ENCODE results near the gene P2RX4.

DNA sequence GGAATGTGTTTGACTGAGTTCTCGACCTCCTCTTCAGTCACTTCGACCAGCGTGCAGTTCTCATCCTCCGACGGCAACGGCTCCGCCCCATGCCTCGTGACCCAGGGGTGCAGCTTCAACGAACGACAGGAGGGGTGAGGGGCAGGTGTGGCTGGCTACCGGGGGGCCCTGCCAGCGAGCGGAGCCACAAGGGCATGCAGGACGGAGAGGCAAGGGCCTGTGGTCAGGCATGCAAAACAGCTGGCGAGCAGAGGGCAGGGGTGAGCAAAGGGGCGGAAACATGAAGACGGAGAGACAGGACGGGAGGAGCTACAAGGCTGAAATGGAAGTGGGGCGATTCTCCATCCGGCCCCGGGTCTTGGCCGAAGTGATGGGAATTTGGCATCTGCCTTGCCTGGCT is 38.7 kb downstream of the P2RX4 start:
- TF ChIP-seq RFX5 (IDR thresholded peaks at IDR 0.05; ENCODE audit: low read depth, low read length): no peak
- no peak for TF ChIP-seq EZH2 (IDR thresholded peaks at IDR 0.05; ENCODE audit: borderline replicate concordance, low read depth, low read length)
- TF ChIP-seq POLR2AphosphoS2 (IDR thresholded peaks at IDR 0.05; ENCODE audit: low read length): no peak
- TF ChIP-seq CTCF (IDR thresholded peaks at IDR 0.05 in 2 of 3, conservative IDR thresholded peaks at IDR 0.05 in 1 of 3; ENCODE audit: insufficient read depth in 2 of 3, low read depth in 1 of 3, low read length in 3 of 3): no peak
- no peak for TF ChIP-seq ZNF444 (CRISPR knock-in tag; IDR thresholded peaks at IDR 0.05)
- no peak for TF ChIP-seq BRD4 (IDR thresholded peaks at IDR 0.05)
- TF ChIP-seq MCM3 (IDR thresholded peaks at IDR 0.05): no peak
- TF ChIP-seq SREBF2 (CRISPR knock-in tag; IDR thresholded peaks at IDR 0.05): no peak
- TF ChIP-seq, protein P1, sequence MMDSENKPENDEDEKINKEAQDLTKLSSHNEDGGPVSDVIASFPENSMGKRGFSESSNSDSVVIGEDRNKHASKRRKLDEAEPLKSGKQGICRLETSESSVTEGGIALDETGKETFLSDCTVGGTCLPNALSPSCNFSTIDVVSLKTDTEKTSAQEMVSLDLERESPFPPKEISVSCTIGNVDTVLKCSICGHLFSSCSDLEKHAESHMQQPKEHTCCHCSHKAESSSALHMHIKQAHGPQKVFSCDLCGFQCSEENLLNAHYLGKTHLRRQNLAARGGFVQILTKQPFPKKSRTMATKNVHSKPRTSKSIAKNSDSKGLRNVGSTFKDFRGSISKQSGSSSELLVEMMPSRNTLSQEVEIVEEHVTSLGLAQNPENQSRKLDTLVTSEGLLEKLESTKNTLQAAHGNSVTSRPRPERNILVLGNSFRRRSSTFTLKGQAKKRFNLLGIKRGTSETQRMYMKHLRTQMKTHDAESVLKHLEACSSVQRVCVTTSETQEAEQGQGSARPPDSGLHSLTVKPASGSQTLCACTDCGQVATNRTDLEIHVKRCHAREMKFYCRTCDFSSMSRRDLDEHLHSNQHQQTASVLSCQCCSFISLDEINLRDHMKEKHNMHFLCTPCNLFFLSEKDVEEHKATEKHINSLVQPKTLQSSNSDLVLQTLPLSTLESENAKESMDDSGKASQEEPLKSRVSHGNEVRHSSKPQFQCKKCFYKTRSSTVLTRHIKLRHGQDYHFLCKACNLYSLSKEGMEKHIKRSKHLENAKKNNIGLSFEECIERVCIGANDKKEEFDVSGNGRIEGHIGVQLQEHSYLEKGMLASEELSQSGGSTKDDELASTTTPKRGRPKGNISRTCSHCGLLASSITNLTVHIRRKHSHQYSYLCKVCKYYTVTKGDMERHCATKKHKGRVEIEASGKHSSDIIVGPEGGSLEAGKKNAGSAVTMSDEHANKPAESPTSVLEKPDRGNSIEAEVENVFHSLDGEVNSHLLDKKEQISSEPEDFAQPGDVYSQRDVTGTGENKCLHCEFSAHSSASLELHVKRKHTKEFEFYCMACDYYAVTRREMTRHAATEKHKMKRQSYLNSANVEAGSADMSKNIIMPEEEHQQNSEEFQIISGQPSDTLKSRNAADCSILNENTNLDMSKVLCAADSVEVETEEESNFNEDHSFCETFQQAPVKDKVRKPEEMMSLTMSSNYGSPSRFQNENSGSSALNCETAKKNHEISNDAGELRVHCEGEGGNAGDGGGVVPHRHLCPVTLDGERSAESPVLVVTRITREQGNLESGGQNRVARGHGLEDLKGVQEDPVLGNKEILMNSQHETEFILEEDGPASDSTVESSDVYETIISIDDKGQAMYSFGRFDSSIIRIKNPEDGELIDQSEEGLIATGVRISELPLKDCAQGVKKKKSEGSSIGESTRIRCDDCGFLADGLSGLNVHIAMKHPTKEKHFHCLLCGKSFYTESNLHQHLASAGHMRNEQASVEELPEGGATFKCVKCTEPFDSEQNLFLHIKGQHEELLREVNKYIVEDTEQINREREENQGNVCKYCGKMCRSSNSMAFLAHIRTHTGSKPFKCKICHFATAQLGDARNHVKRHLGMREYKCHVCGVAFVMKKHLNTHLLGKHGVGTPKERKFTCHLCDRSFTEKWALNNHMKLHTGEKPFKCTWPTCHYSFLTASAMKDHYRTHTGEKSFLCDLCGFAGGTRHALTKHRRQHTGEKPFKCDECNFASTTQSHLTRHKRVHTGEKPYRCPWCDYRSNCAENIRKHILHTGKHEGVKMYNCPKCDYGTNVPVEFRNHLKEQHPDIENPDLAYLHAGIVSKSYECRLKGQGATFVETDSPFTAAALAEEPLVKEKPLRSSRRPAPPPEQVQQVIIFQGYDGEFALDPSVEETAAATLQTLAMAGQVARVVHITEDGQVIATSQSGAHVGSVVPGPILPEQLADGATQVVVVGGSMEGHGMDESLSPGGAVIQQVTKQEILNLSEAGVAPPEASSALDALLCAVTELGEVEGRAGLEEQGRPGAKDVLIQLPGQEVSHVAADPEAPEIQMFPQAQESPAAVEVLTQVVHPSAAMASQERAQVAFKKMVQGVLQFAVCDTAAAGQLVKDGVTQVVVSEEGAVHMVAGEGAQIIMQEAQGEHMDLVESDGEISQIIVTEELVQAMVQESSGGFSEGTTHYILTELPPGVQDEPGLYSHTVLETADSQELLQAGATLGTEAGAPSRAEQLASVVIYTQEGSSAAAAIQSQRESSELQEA (IDR thresholded peaks at IDR 0.05; ENCODE audit: low read depth): no peak
- no peak for TF ChIP-seq PRMT5 (CRISPR knock-in tag; IDR thresholded peaks at IDR 0.05)
- no peak for TF ChIP-seq E2F1 (CRISPR knock-in tag; IDR thresholded peaks at IDR 0.05)
- TF ChIP-seq, protein P2, sequence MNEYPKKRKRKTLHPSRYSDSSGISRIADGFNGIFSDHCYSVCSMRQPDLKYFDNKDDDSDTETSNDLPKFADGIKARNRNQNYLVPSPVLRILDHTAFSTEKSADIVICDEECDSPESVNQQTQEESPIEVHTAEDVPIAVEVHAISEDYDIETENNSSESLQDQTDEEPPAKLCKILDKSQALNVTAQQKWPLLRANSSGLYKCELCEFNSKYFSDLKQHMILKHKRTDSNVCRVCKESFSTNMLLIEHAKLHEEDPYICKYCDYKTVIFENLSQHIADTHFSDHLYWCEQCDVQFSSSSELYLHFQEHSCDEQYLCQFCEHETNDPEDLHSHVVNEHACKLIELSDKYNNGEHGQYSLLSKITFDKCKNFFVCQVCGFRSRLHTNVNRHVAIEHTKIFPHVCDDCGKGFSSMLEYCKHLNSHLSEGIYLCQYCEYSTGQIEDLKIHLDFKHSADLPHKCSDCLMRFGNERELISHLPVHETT (CRISPR knock-in tag; conservative IDR thresholded peaks at IDR 0.05 in 1 of 2, IDR thresholded peaks at IDR 0.05 in 1 of 2): no peak
- no peak for TF ChIP-seq KLF6 (CRISPR knock-in tag; IDR thresholded peaks at IDR 0.05; ENCODE audit: borderline replicate concordance)
